ENCODE results near the gene LIN7A. TPM values are rescaled to one million over a fixed set of nuclear protein-coding genes. Genes with fewer than 3 reads are reported as not detected.
A peak's percentile ranks its signal among the peaks of the same experiment; 100 is the strongest.

LIN7A gene
- total and polyA plus RNA-seq, 2 experiments from 2014 or later, result 5.2 to 9.9 TPM

DNA sequence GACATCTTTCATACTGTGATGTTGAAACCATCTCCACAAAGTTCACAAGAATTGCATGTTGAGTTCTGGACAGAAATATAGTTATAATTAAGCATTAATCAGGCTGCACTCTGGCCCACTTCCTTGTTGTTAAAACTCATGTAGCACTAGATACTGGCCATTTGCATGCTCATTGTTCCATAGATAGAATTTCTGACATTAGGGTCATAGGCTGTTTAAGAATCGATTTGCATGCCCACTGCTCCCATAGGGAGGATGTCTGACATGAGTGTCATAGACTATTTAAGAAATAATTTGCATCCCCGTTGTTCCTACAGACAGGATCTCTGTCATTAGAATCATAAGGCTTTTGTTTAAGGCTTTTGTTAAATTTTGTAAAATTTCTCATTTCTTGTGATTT is 170.8 kb downstream of the LIN7A start:
- H2AFZ ChIP-seq, result no peak overlapping the region
- H3K4me3 ChIP-seq, result no peak overlapping the region
- H3K9me2 ChIP-seq (replicated peaks; ENCODE audit: insufficient read depth), result no peaks in the 10 kb centered on the region
- H3K4me2 ChIP-seq, result no peak overlapping the region
- no peaks in the 10 kb centered on the region for H3K9me3 ChIP-seq (ENCODE audit: low read depth)
- WGBS (ENCODE audit: low lambda C conversion rate, missing lambda C conversion rate), result 71% methylated on average over 2 of the region's 2 CpGs
- no peaks in the 10 kb centered on the region for H3K4me1 ChIP-seq (ENCODE audit: insufficient read depth)
- H3K36me3 ChIP-seq (replicated peaks; ENCODE audit: insufficient read depth, low read depth), result no peaks in the 10 kb centered on the region
- H3K27ac ChIP-seq, result no peak overlapping the region
- H3K27me3 ChIP-seq, result no peaks in the 10 kb centered on the region
- TF ChIP-seq EZH2phosphoT487 (IDR thresholded peaks at IDR 0.05; ENCODE audit: low read depth, severe bottlenecking, unreplicated experiment) (no peak), EZH2 (IDR thresholded peaks at IDR 0.05; ENCODE audit: borderline replicate concordance) (no peak)
- TF ChIP-seq, protein P1, sequence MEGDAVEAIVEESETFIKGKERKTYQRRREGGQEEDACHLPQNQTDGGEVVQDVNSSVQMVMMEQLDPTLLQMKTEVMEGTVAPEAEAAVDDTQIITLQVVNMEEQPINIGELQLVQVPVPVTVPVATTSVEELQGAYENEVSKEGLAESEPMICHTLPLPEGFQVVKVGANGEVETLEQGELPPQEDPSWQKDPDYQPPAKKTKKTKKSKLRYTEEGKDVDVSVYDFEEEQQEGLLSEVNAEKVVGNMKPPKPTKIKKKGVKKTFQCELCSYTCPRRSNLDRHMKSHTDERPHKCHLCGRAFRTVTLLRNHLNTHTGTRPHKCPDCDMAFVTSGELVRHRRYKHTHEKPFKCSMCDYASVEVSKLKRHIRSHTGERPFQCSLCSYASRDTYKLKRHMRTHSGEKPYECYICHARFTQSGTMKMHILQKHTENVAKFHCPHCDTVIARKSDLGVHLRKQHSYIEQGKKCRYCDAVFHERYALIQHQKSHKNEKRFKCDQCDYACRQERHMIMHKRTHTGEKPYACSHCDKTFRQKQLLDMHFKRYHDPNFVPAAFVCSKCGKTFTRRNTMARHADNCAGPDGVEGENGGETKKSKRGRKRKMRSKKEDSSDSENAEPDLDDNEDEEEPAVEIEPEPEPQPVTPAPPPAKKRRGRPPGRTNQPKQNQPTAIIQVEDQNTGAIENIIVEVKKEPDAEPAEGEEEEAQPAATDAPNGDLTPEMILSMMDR (IDR thresholded peaks at IDR 0.05; ENCODE audit: poor library complexity), result no peak
- H3K79me2 ChIP-seq, result no peaks in the 10 kb centered on the region
- H4K20me1 ChIP-seq (ENCODE audit: insufficient read depth, poor library complexity, severe bottlenecking), result no peaks in the 10 kb centered on the region
- DNase-seq (ENCODE audit: low spot score), result no peak

DNA sequence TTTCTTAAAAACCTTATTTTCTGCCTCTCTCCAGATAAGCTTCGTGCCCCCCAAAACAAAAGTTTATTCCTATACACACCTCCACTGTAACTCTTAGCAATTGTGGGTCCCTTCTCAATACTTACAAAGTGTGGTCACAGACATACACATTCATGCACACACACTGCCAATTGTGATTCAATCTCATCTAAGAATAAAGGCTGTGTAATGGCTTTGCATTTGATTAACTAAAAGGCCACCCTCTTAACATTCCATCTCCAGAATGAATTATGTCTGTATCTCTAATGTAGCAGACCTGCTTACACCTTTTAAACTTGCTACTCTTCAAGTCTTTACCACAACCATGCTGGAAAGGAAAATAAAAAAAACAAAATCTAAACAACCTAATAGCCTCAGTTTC is 171.5 kb downstream of the LIN7A start:
- Histone ChIP-seq H3K9me3 (ENCODE audit: low read depth) (no peaks in the 10 kb centered on the region), H3K4me2 (no peak overlapping the region), H3K4me3 (no peak overlapping the region), H3K79me2 (no peaks in the 10 kb centered on the region), H2AFZ (no peak overlapping the region), H3K36me3 (replicated peaks; ENCODE audit: insufficient read depth, low read depth) (no peaks in the 10 kb centered on the region), H3K4me1 (ENCODE audit: insufficient read depth) (no peaks in the 10 kb centered on the region), H4K20me1 (ENCODE audit: insufficient read depth, poor library complexity, severe bottlenecking) (no peaks in the 10 kb centered on the region), H3K9me2 (replicated peaks; ENCODE audit: insufficient read depth) (no peaks in the 10 kb centered on the region), H3K27me3 (no peaks in the 10 kb centered on the region), H3K27ac (no peak overlapping the region)
- no peak for TF ChIP-seq EZH2 (IDR thresholded peaks at IDR 0.05; ENCODE audit: borderline replicate concordance)
- TF ChIP-seq, protein P1 (IDR thresholded peaks at IDR 0.05; ENCODE audit: poor library complexity), result no peak
- no peak for TF ChIP-seq EZH2phosphoT487 (IDR thresholded peaks at IDR 0.05; ENCODE audit: low read depth, severe bottlenecking, unreplicated experiment)
- no peak for DNase-seq (ENCODE audit: low spot score)
- WGBS (ENCODE audit: low lambda C conversion rate, missing lambda C conversion rate), result 92% methylated on average over 1 of the region's 1 CpG

DNA sequence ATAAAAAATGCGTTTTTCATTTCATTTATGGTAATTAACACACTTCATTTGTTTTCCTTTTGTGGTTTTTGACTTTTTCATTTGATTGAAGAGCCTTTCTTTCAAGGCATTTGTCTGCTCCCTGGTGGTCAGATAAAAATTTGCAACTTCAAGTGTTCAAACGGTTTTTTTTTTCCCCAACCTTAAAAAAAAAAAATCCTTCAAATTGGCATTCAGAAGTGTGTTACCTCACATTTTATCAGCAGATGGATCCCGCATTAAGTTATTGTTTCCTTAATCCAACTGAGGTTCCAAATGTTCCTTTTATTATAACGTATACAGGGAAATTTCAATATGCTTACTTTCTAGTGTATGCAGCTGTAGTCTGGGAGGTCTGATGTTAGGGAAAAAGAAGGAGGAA is 173.9 kb downstream of the LIN7A start:
- no peak overlapping the region for H3K4me2 ChIP-seq
- 5% methylated on average over 4 of the region's 4 CpGs for WGBS (ENCODE audit: low lambda C conversion rate, missing lambda C conversion rate)

More for the DNA sequence above, 173.9 kb downstream of the LIN7A start:
- H3K27ac ChIP-seq, result no peak overlapping the region
- H3K4me1 ChIP-seq (ENCODE audit: insufficient read depth), result no peaks in the 10 kb centered on the region
- no peaks in the 10 kb centered on the region for H3K79me2 ChIP-seq
- no peaks in the 10 kb centered on the region for H3K36me3 ChIP-seq (replicated peaks; ENCODE audit: insufficient read depth, low read depth)
- no peaks in the 10 kb centered on the region for H3K27me3 ChIP-seq
- H3K9me2 ChIP-seq (replicated peaks; ENCODE audit: insufficient read depth), result no peaks in the 10 kb centered on the region
- no peak overlapping the region for H2AFZ ChIP-seq
- no peak overlapping the region for H3K4me3 ChIP-seq
- peak; percentile 66 for DNase-seq (ENCODE audit: low spot score)
- no peaks in the 10 kb centered on the region for H4K20me1 ChIP-seq (ENCODE audit: insufficient read depth, poor library complexity, severe bottlenecking)
- H3K9me3 ChIP-seq (ENCODE audit: low read depth), result no peaks in the 10 kb centered on the region
- TF ChIP-seq EZH2phosphoT487 (IDR thresholded peaks at IDR 0.05; ENCODE audit: low read depth, severe bottlenecking, unreplicated experiment) (no peak), EZH2 (IDR thresholded peaks at IDR 0.05; ENCODE audit: borderline replicate concordance) (no peak)
- TF ChIP-seq, protein P1 (IDR thresholded peaks at IDR 0.05; ENCODE audit: poor library complexity), result peak; percentile 73
